Naive thymus-derived CD8-positive, alpha-beta T cell (primary cell): ENCODE results near the gene EGFL7. TPM values are rescaled to one million over a fixed set of nuclear protein-coding genes. Genes with fewer than 3 reads are reported as not detected.

Source experiments
- ATAC-seq, 2 donors: fragments of 150-1000 bp; cut with Tn5 transposase in 1 of 2; sonication (Bioruptor Pico), chemical (Tn5 transposase) in 1 of 2; 1 replicate in 1 of 2; 2 replicates in 1 of 2; pipeline ENCODE4 v1.10.0; 2021; ENCODE audit warnings: mild to moderate bottlenecking in 2 of 2, moderate library complexity in 2 of 2
- POLR2A ChIA-PET: fragments of 350-600 bp; sonication (Branson Sonifier 250); formaldehyde crosslinking; loops from one replicate; lab custom pipeline; 2021; ENCODE audit warnings: antibody characterized with exemption; lab: Charles Lee
- DNase-seq, 10 donors: peaks; one replicate each; pipeline versions ENCODE4 v3.0.0 to v3.0.0-alpha.2; 2020 to 2022
- H3K27ac Mint-ChIP-seq, 10 donors: one replicate each; pipeline ENCODE4 v1.8.0; 2020 to 2022; ENCODE audit warnings: mild to moderate bottlenecking in 10 of 10, mixed read lengths in 10 of 10, moderate library complexity in 4 of 10, inconsistent platforms in 1 of 10
- H3K27me3 Mint-ChIP-seq, 5 donors: one replicate each; pipeline ENCODE4 v1.8.0; 2021 to 2022; ENCODE audit warnings: mixed read lengths in 5 of 5
- H3K36me3 Mint-ChIP-seq, 3 donors: one replicate each; pipeline ENCODE4 v1.8.0; 2020 to 2022; ENCODE audit warnings: mixed read lengths in 3 of 3, mild to moderate bottlenecking in 2 of 3, inconsistent platforms in 1 of 3
- H3K4me1 Mint-ChIP-seq, 4 donors: one replicate each; pipeline ENCODE4 v1.8.0; 2021 to 2022; ENCODE audit warnings: mixed read lengths in 4 of 4
- H3K4me3 Mint-ChIP-seq, 10 donors: one replicate each; pipeline ENCODE4 v1.8.0; 2020 to 2022; ENCODE audit warnings: mild to moderate bottlenecking in 10 of 10, mixed read lengths in 10 of 10, moderate library complexity in 6 of 10, inconsistent platforms in 1 of 10
- H3K9me3 Mint-ChIP-seq, 9 donors: one replicate each; pipeline ENCODE4 v1.8.0; 2020 to 2022; ENCODE audit warnings: mixed read lengths in 9 of 9, mild to moderate bottlenecking in 3 of 9, inconsistent platforms in 1 of 9, moderate library complexity in 1 of 9
- polyA plus RNA-seq, 3 donors: library from polyadenylated mRNA; unstranded; fragments of 300-500 nt; fragmentation: Illumina TruSeq; gene quantifications; one replicate each; pipeline ENCODE4 v1.2.3, GENCODE V29; 2021
- total RNA-seq, 8 experiments: library from RNA in 2 of 8; stranded (reverse) in 2 of 8; gene quantifications; one replicate each; pipeline ENCODE4 v1.2.3 and lab custom pipeline; 2021 to 2026

The EGFL7 gene
- total and polyA plus RNA-seq, 5 experiments from 2014 or later: 0.36 to 1.2 (median 0.59) TPM; not detected in 1

DNA sequence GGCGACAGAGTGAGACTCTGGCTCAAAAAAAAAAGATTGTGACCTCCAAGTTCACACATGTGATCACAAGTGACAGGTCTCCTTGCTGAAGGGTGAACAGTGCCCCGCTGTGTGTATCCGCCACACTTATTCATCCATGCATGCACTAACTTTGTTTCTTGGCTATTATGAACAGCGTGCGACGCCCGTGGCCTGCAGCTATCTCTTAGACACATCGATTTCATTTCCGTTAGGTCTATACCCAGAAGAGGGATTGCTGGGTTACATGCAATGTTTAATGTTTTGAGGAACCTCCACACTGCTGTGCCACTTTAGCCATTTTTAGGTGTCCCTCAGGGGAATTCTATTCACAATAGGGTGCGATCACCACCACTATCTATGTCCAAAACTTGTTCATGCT lies 12.1 kb upstream of the EGFL7 start:
- peak overlapping the region in 1 of 10 donors; percentile 30 for H3K27ac Mint-ChIP-seq
- no peak for DNase-seq
- no peak for ATAC-seq
- peaks cover 0 to 15% (median 4%) of the 10 kb centered on the region in 4 donors for H3K4me1 Mint-ChIP-seq
- no peaks in the 10 kb centered on the region for H3K9me3 Mint-ChIP-seq
- H3K36me3 Mint-ChIP-seq: no peaks in the 10 kb centered on the region
- POLR2A ChIA-PET: interaction anchor here (0.6 to 0.7 kb wide), 3 partner anchors 62 to 167 kb away, joined by 3 to 5 read pairs (median 3); no protein-coding TSS in a partner anchor
- no peak overlapping the region for H3K4me3 Mint-ChIP-seq
- peaks cover 2 to 47% (median 21%) of the 10 kb centered on the region in 5 donors for H3K27me3 Mint-ChIP-seq

DNA sequence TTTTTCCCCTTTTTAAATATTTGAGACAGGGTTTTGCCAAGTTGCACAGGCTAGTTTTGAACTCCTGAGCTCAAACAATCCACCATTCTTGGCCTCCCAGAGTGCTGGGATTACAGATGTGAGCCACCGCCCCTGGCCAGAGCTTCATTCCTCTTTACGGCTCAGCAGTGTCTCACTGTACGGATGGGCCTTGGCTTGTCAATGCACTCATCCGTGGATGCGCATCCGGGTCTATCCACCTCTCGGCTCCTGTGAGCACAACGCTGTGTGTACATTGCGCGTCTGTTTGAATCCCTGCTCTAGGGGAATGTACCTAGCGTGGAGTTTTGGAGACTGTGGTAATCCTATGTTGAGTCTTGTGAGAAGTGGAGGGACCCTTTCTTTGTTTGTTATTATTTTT lies 10.9 kb upstream of the EGFL7 start:
- Mint-ChIP-seq H3K9me3 (no peaks in the 10 kb centered on the region), H3K27ac (no peak overlapping the region), H3K36me3 (no peaks in the 10 kb centered on the region), H3K4me1 (peaks cover under 1 to 22% (median 13%) of the 10 kb centered on the region in 4 donors), H3K4me3 (no peak overlapping the region), H3K27me3 (peaks cover 2 to 49% (median 28%) of the 10 kb centered on the region in 5 donors)
- ATAC-seq (no peak), DNase-seq (no peak)
- POLR2A ChIA-PET: no interaction called here

DNA sequence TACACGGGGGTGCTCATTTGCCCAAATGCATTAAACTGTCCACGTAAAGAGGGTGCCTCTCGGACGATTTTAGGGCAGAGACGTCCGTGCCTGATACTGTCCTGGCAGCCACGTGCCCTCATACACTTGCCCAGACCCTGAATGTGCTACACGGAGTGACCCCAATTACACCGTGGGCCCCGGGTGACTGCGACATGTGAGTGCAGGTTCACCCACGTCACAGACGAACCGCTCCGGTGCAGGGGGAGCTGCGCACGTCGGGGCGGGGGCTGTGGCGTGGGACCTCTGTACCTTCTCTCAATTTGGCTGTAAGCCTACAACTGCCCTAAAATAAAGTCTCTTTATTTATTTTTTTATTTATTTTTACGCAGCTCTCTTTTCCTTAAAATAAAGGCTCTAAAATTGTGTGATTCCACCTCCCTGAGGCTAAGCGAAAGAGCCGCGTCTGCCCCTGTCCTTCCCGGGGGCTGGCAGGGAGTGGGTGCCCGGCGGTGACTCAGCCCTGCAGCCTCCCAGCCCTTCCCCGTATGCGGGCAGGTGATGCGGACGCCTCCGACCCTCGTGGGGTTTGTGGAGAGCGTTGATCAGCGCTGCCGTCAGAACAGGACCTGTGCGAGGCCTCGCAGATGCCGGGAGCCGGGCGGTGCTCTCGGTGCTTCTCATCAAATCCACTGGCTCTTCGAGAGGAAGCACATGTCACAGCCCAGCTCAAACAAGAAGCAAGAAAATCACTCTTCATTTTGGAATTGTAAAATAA lies 9.2 kb upstream of the EGFL7 start:
- Mint-ChIP-seq H3K4me3 (no peak overlapping the region), H3K4me1 (peaks cover 7 to 32% (median 23%) of the 10 kb centered on the region in 4 donors), H3K27me3 (peaks cover 4 to 54% (median 32%) of the 10 kb centered on the region in 5 donors), H3K9me3 (no peaks in the 10 kb centered on the region), H3K27ac (no peak overlapping the region), H3K36me3 (no peaks in the 10 kb centered on the region)
- POLR2A ChIA-PET: no interaction called here
- no peak for DNase-seq
- ATAC-seq: no peak

DNA sequence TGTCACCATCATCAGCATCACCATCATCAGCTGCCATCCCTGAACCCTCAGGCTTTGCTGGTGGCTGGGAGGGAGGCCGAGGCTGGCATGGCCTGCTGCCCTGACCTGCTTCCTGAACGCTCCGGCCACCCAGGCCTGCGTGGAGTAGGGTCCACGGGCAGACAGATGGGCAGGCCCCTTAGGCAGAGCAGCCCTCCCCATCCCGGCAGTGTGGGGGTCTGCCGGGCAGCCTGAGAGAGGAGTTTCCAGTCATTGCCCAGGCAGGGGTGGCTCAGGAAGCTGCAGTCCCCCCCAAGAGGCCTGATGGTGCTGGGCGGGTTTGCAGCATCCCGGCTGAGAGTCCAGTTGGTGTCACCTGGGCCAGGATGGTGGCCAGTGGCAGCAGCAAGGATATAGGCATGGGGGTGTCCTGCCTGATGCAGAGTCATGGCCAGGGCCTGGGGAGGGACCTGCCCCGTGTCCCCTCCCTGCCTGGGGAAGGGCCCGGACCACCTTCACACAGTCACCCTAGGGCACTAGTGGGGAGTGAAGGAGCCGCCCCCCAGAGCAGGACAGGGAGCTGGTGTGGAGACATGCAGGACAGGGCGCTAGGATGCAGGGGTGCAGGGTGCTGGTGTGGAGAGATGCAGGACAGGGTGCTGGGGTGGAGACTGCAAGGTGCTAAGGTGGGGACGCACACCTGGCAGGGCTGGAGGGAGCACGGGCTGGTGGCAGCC lies 7.7 kb upstream of the EGFL7 start:
- Mint-ChIP-seq H3K4me3 (no peak overlapping the region), H3K27ac (no peak overlapping the region), H3K36me3 (no peaks in the 10 kb centered on the region), H3K9me3 (no peaks in the 10 kb centered on the region), H3K4me1 (peaks cover 9 to 32% (median 26%) of the 10 kb centered on the region in 4 donors), H3K27me3 (peaks cover 4 to 52% (median 28%) of the 10 kb centered on the region in 5 donors)
- no peak for DNase-seq
- no peak for ATAC-seq
- POLR2A ChIA-PET: no interaction called here

DNA sequence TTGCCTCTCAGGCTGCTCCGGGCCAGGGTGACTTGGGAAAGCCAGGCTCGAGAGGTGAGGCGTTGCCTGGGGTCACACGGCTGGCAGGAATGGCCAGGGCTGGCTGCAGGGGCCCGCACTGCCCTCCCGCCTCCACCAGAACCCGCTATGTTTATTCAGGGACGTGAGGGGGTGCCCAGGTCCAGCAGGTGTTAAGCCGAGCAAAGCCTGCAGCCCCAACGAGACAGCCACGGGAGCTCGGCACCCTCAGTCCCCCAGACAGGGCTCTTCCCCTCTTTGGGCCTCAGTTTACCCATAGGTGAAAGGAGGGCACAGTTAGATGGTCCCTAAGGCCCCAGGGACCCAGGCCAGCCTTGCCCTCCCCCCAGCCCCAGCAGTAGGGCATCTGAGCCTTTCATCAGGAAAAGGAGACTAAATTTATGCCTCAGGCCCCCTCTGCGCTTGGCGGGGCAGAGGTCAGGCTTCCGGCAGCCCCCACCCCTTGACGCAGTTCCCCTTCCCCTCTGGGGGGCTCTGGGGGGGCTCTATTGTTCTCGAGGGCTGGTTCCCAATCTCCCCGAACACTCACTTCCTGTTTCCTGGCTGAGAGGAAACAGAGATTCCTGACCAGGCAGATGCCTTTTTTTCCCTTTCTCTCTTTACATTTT lies 7.1 kb upstream of the EGFL7 start:
- peaks cover 9 to 31% (median 26%) of the 10 kb centered on the region in 4 donors for H3K4me1 Mint-ChIP-seq
- no peaks in the 10 kb centered on the region for H3K36me3 Mint-ChIP-seq
- no peak overlapping the region for H3K4me3 Mint-ChIP-seq
- no peaks in the 10 kb centered on the region for H3K9me3 Mint-ChIP-seq
- ATAC-seq (no peak), DNase-seq (no peak)
- H3K27me3 Mint-ChIP-seq: peaks cover 4 to 52% (median 28%) of the 10 kb centered on the region in 5 donors
- H3K27ac Mint-ChIP-seq: no peak overlapping the region
- POLR2A ChIA-PET: no interaction called here

DNA sequence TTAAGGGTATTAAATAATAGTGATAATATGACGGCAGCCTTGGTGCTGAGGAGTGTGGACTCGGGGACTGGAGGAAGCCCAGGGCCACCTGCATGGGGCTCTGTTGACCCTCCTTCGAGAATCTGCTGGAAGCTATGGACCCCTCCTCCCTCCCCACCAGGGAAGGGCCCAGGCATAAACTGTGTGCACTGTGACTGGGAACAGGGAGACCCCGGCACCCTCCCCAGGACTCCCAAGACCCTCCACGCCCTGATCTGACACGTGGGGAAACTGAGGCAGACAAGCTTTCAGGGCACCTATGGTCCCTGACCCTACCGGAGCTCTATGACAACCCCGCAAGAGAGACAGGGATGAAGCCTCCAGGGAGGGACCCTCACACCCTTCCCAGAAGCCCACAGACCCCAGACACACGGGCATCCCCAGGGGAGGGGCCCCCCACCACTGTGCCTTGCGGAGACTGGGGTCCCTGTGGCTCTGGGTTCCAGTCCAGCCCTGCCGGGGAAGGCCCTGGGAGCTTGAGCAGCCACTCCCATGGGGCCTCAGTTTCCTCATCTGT lies 6.5 kb upstream of the EGFL7 start:
- H3K27me3 Mint-ChIP-seq: peaks cover 4 to 52% (median 28%) of the 10 kb centered on the region in 5 donors
- POLR2A ChIA-PET: interaction anchor here (1.2 kb wide), 1 partner anchor 25 kb away, joined by 3 read pairs; no protein-coding TSS in a partner anchor
- ATAC-seq: no peak

DNA sequence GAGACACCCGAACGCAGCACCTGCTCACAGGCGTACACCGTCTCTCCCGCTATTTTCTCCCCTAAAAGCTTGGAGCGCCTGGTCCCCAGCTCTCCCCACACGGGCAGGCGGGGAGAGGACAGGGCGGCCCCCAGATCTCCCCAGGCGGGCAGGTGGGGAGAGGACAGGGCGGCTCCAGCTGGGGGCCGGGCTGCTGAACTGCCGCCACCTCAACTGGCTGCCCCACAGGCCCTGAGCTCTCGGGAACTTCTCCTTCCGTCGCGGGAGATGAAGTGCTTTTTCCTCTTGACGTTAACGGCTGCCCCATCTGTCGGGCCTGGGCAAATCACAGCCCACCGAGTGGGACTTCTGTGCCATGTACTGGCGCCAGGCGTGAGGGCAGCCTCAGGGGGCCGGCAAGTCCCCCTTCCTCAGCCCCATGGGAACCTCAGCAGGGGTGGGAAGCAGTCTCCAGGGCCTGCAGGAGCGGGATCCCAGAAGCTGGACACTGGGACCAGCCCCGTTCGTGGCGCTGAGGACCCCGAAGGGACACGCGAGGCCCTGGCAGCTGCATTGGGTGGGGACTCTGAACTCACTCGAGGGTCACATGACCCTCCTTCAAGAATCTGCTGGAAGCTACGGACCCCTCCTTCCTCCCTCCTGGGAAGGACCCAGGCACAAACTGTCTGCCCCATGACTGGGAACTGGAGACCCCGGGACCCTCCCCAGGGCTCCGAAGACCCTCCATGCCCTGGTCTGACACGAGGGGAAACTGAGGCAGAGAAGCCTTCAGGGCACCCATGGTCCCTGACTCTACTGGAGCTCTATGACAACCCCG lies 5.7 kb upstream of the EGFL7 start:
- ATAC-seq (no peak), DNase-seq (no peak)
- peak overlapping the region in 4 of 10 donors; percentile 20 to 38 (median 28) for H3K4me3 Mint-ChIP-seq
- H3K4me1 Mint-ChIP-seq: peaks cover 9 to 30% (median 25%) of the 10 kb centered on the region in 4 donors
- no peaks in the 10 kb centered on the region for H3K36me3 Mint-ChIP-seq
- H3K27ac Mint-ChIP-seq: no peak overlapping the region
- POLR2A ChIA-PET: interaction anchor here (1.2 kb wide), 1 partner anchor 26 kb away, joined by 3 read pairs; no protein-coding TSS in a partner anchor
- no peaks in the 10 kb centered on the region for H3K9me3 Mint-ChIP-seq
- peaks cover 4 to 54% (median 26%) of the 10 kb centered on the region in 5 donors for H3K27me3 Mint-ChIP-seq

More for the DNA sequence above, 6.5 kb upstream of the EGFL7 start:
- Mint-ChIP-seq H3K36me3 (no peaks in the 10 kb centered on the region), H3K4me3 (peak overlapping the region in 1 of 10 donors; percentile 34), H3K4me1 (peaks cover 9 to 30% (median 25%) of the 10 kb centered on the region in 4 donors), H3K9me3 (no peaks in the 10 kb centered on the region), H3K27ac (peak overlapping the region in 1 of 10 donors; percentile 40)
- DNase-seq: no peak

DNA sequence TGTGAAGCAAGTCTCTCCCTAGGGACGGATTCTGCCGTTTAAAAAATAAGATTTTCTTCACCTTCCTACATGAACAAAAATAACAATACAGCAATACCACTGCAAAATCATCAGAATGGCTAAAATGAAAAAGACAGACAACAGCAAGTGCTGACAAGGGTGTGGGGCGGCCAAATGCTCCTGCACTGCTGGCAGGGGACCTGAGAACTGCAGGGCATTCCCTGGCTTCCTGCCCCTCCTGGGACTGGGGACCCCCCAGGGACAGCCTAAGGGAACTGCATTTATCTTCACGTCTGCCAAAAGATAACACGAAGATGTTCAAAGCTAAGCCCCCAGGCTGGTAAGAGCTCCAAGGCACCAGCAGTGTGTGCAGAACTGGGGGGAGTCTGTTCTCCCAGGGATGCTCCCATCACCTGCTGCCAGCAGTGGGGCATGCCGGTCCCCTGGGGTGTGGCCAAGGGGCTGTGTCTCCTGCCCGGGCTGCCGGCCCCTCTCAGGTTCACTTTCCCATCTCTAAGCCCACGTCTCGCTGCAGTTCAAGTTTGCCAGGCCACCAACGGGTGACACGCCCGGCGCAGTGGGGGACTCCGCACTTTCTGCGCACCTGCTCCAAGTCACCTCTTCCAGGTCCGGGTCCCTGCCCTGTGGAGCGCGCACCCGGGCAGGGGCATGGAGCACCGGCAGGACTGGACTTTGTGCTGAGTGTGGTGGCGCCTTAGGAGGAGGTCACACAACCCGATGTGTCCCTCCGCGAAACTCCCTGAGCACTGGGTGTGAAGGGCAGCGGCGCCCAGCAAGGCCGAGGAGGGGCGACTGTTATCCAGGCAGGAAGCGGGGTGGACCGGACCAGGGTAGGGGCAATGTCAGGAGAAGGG lies 4.5 kb upstream of the EGFL7 start:
- H3K27me3 Mint-ChIP-seq: peaks cover 4 to 54% (median 19%) of the 10 kb centered on the region in 5 donors

DNA sequence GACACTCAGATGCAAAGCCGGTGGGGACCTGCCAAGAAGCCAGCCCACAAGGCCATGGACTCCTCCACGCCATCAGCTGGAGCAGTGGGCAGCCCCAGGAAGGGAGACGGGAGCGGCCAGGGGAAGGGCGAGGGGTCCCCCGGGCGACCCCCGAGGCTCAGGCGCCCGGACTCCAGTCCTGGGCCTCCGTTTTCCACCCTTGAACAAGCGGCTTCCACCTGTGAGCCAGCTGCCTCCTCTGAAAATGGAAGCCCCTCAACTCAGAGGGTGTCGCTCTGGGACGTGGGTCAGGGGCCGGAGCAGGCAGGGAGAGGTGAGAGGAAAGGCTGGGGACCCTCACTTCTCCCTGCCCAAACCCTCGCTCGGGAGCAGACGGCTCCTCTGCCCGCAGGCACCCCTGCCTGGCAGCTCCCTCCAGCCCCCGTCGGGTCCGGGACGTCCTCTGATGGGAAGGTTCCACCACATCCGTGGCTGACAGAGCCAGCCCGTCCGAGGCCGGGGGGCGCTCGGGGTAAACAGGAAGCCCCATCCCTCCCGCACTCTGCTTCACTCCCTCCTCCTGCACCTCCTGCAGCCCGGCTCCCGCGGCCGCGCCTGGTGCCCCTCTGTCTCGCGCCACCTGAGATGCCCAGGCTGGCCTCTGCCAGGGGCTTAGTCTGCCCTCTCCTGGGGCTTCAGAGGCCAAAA lies 3.7 kb upstream of the EGFL7 start:
- peak in 5 of 10 donors; percentile 15 to 39 (median 33) for DNase-seq
- ATAC-seq: peak; percentile 77 to 81
- Mint-ChIP-seq H3K4me3 (peak overlapping the region; percentile 28 to 86 (median 51)), H3K36me3 (no peaks in the 10 kb centered on the region), H3K4me1 (peaks cover 9 to 30% (median 25%) of the 10 kb centered on the region in 4 donors), H3K27ac (peak overlapping the region in 2 of 10 donors; percentile 7 to 25), H3K27me3 (peaks cover 4 to 50% (median 19%) of the 10 kb centered on the region in 5 donors), H3K9me3 (no peaks in the 10 kb centered on the region)
- POLR2A ChIA-PET: interaction anchor here (0.8 kb wide), 1 partner anchor 71 kb away, joined by 3 read pairs; no protein-coding TSS in a partner anchor

More for the DNA sequence above, 4.5 kb upstream of the EGFL7 start:
- DNase-seq (no peak), ATAC-seq (peak; percentile 21 to 34)
- Mint-ChIP-seq H3K4me3 (peak overlapping the region; percentile 12 to 86 (median 51)), H3K36me3 (no peaks in the 10 kb centered on the region), H3K9me3 (no peaks in the 10 kb centered on the region), H3K27ac (peak overlapping the region in 6 of 10 donors; percentile 25 to 68 (median 40)), H3K4me1 (peaks cover 9 to 30% (median 25%) of the 10 kb centered on the region in 4 donors)
- POLR2A ChIA-PET: interaction anchor here (0.8 kb wide), 1 partner anchor 71 kb away, joined by 3 read pairs; no protein-coding TSS in a partner anchor
